Stimulated activated CD8-positive, alpha-beta memory T cell treated with anti-CD3 and anti-CD28 coated beads, Interleukin-4, amount 100 ng/mL, for 4 hours (primary cell): ENCODE results near the gene TRIM4.

Experiments
- DNase-seq, 2 donors: peaks; one replicate each; pipeline ENCODE4 v3.0.0-alpha.2; 2020; ENCODE audit warnings: low read depth in 2 of 2, low spot score in 1 of 2

TRIM4 gene

GRCh38 chr7:99848420-99849216 lies 70.7 kb downstream of the TRIM4 start:
- no peak for DNase-seq

GRCh38 chr7:99844328-99844727 lies 75.0 kb downstream of the TRIM4 start:
- DNase-seq, result no peak

- no peak for DNase-seq
These were observed 75.5 kb downstream of the TRIM4 start for GRCh38 chr7:99843808-99844207.

- DNase-seq, result no peak
These were observed 76.4 kb downstream of the TRIM4 start for GRCh38 chr7:99842926-99843325.
